HG03025 (cell line): ENCODE measurements around the gene RAB31.
"Not testable (repeated sequence)": the region's sequence is repeated elsewhere in the genome, so short reads cannot be mapped to it uniquely, and the experiment has no call there.

Source experiments
- ATAC-seq: cut with Tn5 transposase; IDR thresholded peaks from one replicate; pipeline ENCODE4 v1.9.1; 2021; ENCODE audit warnings: mild to moderate bottlenecking, moderate library complexity; ENCODE audit not compliant: unreplicated experiment, low FRiP score

The RAB31 gene

DNA sequence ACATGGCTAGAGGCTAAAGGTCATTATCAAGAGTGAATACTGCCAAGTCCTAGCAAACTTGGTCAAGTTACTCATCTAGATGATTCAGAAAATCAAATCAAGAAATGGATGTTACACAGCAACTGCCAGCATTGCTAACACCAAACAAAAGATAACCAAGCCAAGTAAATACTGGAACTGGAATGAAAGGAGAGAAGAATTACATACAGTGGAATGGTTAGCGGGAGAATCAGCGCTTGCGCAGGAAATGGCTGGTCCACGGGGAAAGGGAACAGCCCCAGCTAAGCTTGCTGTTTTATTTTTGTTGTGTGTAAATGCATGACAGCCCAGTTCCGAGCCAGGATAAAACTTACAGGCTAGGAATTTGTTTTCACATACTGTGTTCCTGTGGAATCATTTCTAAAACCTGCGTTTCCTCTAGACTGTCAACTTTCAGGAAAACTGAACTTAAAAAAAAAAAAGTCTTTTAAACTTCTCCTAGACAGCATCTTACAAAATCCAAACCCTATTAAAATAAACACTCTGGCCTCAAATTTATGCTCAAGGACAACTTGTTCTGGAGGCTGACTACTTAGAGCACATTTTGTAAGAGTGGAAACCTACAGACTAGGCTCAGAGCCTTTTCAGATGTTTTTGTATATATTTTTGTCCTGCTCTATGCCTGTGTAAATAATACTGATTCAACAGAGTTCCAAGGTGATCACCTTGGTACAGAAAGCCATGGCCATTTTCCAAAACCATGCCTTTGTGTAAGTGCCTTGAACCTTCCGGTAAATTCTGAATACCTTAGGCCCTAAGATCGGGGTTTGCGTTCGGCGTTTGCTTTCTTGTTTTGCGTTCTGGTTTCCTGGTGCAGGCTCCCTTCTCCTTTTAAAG, 146.9 kb downstream of the RAB31 start:
- ATAC-seq, result no peak

DNA sequence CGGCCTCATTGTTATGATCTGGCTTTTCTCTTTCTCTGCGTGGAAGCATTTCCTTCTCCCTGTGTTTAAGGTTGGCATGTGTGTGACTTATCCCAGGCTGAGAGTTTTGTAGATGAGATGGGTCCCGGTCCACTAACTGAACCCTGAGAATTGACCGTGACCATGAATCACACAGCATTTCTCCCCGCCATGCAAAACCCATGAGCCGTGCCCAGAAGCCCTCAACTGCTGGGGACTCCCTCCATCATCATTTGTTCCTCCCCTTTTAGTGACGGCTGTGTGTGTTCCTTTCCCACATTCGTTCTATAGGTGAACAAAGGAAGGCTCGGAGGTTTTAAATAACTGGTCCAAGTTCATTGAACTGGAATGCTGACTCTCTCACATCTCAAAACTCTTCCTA, 147.6 kb downstream of the RAB31 start:
- ATAC-seq, result no peak

DNA sequence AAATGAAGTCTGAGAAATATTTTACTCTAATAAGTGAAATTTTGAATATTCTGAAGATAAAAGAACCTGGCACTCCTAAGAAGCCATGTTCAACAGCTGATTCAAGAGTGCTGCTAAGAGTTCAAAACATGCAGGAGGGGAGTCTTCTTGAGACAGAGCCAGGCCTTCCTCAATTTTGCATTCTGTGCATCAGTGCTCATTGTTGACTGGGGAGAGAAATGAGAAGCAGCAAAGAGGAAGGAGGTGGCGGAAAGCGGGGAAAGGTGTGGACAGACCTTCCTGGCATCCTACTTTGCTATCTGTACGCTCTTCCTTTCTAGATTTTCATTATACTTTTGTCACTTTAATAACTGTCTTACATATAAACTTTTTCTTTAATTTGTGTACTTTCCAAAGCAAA, 148.0 kb downstream of the RAB31 start:
- no peak for ATAC-seq

- ATAC-seq, result not testable (repeated sequence)
Measured at GRCh38 chr18:9857479-9857998, 149.4 kb downstream of the RAB31 start.

GRCh38 chr18:9858642-9859041, 150.5 kb downstream of the RAB31 start:
- ATAC-seq, result no peak

DNA sequence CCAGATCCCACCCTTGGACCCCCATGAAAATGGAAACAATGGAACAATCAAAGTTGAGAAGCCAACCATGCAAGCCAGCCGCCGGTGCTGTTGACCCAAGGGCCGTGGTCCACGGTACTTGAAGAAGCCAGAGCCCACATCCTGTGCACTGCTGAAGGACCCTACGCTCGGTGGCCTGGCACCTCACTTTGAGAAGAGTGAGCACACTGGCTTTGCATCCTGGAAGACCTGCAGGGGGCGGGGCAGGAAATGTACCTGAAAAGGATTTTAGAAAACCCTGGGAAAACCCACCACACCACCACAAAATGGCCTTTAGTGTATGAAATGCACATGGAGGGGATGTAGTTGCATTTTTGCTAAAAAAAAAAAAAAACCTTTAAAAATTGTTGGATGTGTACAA, 151.1 kb downstream of the RAB31 start:
- ATAC-seq, result no peak

- ATAC-seq, result no peak
Measured at GRCh38 chr18:9860682-9861081, 152.6 kb downstream of the RAB31 start.

DNA sequence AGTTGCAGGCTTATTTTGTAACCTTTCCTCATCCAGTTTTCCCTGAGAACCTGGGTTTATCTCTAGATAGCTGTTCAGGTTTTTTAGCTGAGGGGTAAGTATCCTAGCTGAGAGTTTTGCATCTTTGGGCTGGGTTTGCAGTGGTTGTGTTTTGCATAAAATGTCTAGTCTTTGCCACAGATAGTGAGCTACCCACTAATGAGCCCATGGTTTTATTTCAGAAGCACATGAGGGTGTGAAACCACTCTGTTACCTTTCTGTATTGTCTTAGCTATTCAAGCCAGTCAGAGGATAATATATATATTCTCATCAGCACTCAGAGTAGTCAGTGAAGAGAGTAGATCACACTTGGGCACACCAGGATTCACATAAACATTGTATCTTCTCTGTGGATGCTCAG, 153.1 kb downstream of the RAB31 start:
- peak; percentile 41 for ATAC-seq

DNA sequence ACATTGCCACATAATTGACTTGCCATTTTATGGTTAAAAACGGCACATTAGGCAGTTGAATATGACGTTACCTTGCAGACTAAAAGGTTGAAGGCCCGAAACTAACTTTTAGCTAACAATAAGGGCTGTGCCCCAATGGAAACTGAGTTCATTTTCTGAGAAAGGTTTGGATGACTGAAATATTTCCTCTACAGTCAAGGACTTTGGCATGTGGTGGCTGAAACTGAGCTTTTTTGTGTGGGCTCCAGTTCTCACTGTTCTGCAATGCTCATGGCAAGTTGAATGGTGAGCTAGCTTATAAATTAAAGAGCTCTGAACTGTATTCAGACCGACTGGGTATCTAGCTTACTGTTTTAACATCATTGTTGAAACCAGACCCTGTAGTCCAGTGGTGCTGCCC, 153.8 kb downstream of the RAB31 start:
- ATAC-seq, result peak; percentile 71

DNA sequence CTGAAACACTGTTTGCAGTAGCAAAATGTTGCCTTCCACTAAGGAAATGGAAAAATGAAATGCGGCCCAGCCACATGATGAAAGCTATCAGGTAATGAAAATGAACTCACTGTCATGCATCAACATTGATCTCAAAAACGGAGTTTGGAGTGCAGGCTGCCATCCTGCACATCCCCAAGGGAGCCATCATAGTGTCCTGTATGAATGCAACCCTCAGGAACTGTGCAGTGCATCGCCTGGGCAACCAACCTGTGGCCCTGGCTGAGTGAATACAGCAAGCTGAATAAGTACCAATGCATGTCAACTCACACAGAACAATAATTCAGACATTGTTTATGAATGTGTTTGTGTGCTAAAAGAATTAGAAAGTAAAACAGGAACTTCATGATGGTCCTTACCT, 154.6 kb downstream of the RAB31 start:
- ATAC-seq, result no peak

- ATAC-seq, result no peak
Measured at GRCh38 chr18:9863282-9863681, 155.2 kb downstream of the RAB31 start.

DNA sequence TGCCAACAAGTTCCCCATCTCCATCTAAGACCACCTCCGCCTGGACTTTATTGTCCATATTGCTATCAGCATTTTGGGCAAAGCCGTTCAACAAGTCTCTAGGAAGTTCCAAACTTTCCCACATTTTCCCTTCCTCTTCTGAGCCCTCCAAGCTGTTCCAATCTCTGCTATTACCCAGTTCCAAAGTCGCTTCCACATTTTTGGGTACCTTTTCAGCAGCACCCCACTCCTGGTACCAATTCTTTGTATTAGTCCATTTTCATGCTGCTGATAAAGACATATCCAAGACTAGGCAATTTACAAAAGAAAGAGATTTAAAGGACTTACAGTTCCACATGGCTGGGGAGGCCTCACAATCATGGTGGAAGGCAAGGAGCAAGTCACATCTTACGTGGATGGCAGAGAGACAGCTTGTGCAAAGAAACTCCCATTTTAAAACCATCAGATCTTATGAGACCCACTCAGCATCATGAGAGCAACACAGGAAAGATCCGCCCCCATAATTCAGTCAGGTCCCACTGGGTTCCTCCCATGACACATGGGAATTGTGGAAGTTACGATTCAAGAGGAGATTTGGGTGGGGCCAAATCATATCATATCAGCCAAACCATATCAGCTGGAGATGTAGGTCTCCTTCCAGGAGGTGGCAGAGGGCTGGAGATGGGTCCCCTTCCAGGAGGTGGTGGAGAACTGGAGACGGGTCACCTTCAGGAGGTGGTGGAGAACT, 157.8 kb downstream of the RAB31 start:
- ATAC-seq, result no peak

- no peak for ATAC-seq
Measured at GRCh38 chr18:9866627-9867026, 158.5 kb downstream of the RAB31 start.

DNA sequence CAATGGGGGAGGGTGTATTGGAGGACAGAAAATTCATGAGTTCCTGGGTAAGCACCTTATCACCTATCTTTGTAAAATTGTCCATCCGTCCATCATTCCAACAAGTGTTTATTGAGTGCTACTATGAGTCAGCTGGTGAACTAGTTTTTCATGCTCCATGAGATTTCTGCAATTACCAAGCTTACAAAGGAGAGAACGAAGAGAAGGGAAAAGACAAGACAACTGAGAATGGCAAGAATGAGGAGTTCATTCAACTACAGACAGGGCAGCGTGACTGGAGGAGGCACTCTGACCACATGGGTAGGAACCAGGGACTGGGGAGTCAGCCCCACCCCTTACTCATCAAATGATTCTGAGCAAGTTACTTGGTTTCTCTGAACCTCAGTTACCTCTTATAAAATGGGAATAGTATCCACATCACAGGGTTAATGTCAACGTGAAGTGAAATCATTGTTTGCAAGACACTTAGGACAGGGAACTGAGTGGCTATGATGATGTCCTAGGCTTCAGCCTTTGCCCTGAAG, 159.0 kb downstream of the RAB31 start:
- ATAC-seq, result no peak

- no peak for ATAC-seq
Measured at GRCh38 chr18:9868857-9869714, 161.0 kb downstream of the RAB31 start.

- peak; percentile 76 for ATAC-seq
Measured at GRCh38 chr18:9869715-9870430, 161.8 kb downstream of the RAB31 start.

- ATAC-seq, result no peak
Measured at GRCh38 chr18:9870431-9871008, 162.4 kb downstream of the RAB31 start.

- no peak for ATAC-seq
Measured at GRCh38 chr18:9871244-9871746, 163.2 kb downstream of the RAB31 start.

- ATAC-seq, result no peak
Measured at GRCh38 chr18:9872823-9873222, 164.7 kb downstream of the RAB31 start.
